Right ventricle myocardium superior (tissue), 1 donor: ENCODE measurements around the gene SYNJ2. TPM values are rescaled to one million over a fixed set of nuclear protein-coding genes. Genes with fewer than 3 reads are reported as not detected.

Source experiments
- ATAC-seq: fragments of 200-7000 bp; cut with Tn5 transposase; one replicate; pipeline ENCODE4 v1.9.1; 2020; ENCODE audit warnings: mild to moderate bottlenecking; ENCODE audit not compliant: poor library complexity
- DNase-seq: peaks from one replicate; pipeline ENCODE4 v3.0.0-alpha.2; 2020
- intact Hi-C: fragments of 100-400 bp; cut with DNase I; formaldehyde crosslinking; loops from one replicate; pipeline ENCODE4 v1.11.2; 2022
- total RNA-seq: library from RNA; stranded (reverse); fragmentation: NEBNext Ultra II Directional; extraction: Animal tissue kit (Norgen Biotek cat#: 25700); gene quantifications from one replicate; pipeline ENCODE4 v1.2.1, GENCODE V29; 2021
- donor health status: DM: no; HTN: yes; CAD: no; lungs with severe emphysema.

SYNJ2 gene
- total RNA-seq, 1 donor from 2014 or later: 14.0 TPM

DNA sequence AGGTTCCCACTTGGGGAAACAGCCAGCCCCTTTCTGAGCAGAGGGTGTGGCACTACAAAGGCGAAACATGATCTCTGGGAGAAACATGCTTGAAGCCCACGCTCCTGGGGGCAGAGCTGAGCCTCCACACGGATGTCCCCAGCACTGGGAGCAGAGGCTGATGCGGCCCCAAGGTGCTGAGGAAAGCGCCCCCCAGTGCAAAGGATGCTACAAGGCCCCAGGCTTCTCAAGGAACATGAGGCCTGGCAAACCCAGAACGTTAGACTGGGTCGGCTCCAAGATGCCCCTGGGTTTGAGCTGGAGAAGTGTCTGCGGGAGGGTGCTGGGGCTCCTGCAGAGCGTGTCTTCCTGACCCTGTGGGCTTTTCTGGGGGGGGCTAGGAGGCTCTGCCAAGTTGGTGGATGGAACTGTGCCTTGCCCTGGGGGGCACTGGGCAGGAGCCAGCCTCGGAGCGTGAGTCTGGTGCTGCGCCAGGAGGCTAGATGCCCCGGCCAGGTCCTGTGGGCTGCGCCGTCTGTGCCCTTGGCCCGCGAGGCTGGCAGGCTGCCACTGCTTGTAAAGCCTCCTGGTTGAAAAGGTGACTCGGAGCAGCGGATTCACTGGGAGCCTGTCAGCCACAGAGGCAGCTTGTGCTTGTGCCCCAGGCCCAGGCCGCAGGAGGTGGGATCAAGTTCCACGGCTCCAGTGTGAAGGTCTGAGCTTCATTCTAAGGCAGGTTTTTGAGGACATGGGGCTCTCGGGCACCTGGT lies 8.1 kb downstream of the SYNJ2 start:
- peak; percentile 90 for ATAC-seq
- peak; percentile 88 for DNase-seq
- intact Hi-C loops: no loop called here

DNA sequence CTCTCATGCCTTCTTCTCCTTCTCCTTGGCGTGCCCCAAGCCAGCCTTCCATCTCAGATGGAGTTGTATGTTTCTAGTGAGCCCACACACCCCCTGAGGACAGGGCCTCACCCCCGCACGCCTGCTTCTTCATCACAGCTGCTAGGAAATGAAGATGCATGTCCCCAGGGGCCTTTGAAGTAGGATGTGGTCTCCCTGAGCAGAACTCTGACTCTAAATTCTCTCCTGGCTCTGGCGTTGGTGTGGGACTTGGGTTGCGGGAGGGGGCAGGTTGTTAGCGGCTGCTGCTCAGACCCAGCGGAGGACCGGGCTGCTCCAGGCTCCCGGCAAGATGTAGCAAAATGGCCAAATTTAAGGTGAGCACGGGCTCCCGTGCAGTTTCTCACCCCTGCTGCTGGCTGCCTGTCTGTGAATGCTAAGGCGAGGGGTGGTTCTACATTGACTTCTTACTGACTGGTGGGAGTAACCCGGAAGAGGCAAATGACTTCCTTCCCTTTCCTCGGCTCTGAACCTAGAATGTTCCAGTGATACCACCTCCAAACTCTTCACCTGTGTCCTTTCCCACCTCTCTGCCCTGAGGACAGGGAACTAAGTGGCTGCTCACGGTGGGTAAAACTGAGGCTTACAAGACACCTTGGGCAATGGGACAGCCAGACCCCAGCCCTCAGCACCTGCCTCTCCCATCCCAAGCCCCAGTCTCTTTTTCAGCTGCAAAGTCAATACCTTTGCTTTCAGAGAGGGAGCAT lies 8.8 kb downstream of the SYNJ2 start:
- intact Hi-C loops: no loop called here
- ATAC-seq (peak; percentile 15), DNase-seq (no peak)

DNA sequence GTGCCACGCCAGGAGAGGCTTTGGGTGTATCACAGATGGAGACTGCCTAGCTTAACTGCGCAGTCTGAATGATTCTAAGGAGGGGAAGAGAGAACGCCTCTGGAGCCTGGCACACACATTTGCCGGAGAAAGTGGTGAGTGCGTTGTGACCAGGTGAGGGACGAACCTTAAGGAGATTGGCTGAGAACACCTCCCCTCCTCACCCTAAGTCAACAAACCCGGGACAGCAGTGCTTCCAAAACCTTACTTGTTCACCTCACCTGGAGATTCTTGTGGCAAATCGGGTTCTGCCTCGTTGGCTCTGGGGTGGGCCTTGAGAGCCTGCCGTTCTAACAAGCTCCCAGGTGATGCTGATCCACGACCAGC lies 9.4 kb downstream of the SYNJ2 start:
- DNase-seq (no peak), ATAC-seq (no peak)
- intact Hi-C loops: no loop called here

DNA sequence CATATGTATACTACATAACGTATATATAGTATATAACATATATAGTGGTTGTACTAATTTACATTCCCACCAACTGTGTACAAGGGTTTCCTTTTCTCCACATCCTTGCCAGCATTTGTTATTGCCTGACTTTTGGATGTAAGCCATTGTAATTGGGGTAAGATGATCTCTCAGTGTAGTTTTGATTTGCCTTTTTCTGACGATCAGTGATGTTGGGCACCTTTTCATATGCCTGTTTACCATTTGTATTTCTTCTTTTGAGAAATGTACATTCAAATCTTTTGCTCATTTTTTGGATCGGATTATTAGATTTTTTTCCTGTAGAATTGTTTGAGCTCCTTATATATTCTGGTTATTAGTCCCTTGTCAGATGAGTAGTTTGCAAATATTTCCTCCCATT lies 11.4 kb downstream of the SYNJ2 start:
- ATAC-seq (no peak), DNase-seq (no peak)
- intact Hi-C loops: no loop called here

DNA sequence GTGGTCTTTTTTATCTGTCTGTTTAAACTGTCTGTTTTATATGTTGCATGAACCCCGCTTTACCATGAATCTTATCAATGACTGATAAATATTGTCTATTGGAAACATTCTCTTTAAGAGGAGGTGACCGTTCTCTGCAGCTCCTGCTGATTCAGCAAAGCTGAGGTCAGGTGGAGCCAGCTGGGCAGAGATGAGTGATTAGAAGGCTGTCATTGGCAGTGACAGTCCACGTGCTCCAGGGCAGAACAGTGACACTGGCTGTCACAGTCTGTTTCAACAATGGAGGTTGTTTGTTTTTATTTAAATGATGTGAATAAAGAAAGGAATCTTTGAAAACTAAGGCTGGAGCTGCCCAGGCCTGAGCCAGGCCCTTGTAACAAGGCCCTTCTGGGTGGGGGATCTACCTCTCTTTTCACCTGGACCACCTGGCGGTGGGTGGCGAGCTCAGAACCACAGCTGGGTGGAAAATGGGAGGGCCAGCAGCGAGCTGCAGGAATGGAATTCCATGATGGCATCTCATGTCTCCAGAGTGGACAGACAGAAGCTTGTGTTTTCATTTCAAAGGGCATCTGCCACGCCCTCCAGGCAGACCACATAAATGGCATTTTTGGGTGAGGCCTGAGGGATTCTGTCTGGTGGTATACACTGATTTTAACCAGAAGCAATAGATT lies 12.6 kb downstream of the SYNJ2 start:
- no peak for ATAC-seq
- DNase-seq: no peak
- intact Hi-C loops: no loop called here

DNA sequence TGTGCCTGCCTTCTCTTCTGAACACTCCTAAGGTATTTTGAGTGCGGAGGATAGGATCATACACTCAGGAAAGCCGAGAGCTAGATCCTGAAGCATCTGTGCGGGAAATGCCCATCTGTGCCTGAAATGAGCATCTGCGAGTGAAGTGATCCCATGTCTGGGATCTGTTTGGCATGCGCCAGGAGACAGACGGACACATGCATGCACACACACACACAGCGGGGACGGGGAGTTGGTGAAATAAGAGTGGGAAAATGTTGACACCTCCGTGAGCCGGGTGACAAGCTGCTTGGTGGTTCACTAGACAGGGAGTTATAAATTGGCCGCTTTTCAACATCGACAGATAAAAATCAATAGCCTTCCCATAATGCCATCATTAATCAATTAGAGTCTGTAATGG lies 13.8 kb downstream of the SYNJ2 start:
- no peak for DNase-seq
- ATAC-seq: no peak
- intact Hi-C loops: no loop called here

DNA sequence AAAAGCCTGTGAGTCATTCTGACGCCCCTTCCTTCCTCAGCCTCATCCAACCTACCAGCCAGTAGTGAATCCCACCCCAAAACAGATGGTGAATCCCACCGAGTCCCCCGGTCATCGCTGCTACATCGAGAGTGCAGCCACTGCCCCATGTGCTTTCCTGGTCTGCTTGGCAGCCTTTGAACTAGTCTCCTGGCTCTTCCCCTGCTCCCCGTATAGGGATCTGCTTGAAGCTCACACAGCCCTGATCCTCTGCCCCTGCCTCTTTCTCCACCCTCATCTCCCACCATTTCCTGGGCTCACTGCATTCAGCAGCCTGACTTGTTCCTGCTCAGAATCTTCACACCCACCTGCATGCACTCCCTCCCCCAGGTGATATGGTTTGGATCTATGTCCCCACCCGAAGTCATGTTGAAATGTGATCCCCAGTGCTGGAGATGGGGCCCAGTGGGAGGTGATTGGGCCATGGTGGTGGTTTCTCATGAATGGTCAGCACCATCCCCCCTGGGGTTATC lies 14.6 kb downstream of the SYNJ2 start:
- intact Hi-C loops: no loop called here
- ATAC-seq: no peak
- DNase-seq: no peak

DNA sequence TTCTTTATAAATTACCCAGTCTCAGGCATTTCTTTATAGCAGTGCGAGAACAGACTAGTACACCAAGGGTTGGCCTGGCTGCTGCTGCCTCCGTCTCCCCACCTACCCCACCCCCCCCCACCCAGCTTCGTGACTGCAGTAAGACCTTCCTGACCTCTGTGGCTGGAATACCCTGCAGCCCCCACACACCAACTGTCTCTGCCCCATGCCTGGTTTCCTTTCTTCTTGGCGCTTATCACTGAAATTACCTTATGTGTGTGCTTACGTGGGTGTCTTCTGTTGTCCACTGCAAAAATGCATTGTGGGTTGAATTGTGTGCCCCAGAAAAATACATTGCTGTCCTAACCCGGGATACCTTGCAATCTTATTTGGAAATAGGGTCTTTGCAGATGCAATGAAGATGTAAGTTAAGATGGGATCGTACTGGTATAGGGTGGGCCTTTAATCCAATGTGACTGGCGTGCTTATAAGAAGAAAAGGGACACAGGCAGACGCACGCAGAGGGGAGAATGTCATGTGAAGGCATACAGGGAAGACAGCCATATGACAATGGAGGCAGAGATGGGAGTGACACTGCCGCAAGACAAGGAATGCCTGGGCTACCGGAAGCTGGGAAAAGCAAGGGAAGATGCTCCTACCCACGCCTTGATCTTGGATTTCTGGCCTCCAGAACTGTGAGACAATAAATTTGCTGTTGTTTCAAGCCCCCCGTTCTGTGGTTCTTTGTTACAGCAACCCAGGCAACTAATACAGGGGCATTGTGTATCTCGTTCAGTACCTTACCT lies 15.4 kb downstream of the SYNJ2 start:
- intact Hi-C loops: no loop called here
- DNase-seq (peak; percentile 4), ATAC-seq (no peak)

DNA sequence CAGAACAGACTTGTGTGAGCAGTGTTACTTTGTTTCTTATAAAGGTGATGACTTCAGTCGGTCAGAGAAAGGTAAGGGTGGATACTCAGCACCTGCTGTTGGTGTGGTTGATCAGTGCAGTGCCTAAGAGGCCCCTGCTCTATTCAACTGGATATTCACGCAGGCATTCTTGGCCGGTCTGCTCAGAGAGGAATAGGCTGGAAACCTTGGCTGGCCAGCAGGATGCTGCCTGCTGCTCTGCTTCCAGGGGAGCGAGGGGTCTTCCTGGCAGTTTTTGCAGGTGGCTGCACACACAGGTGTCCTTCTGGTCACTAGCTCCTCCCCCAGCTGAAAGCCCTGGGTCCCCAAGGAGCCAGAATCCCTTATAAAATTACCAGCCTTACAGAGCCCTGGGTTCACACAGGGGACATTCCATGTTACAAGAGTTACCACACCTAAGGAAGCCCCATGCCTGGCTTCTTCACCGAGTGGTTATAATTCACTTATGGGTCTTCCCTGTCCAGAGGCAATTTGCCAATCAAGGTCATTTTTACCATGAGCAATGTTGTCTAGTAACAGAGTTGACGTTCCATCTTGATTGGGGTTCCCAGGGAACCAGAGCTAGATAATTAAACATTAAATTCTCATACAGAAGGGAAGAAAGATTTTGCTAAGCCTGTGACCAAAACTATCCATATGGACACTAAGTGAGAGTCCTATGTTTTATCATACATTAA lies 16.4 kb downstream of the SYNJ2 start:
- intact Hi-C loops: no loop called here
- no peak for DNase-seq
- ATAC-seq: no peak

DNA sequence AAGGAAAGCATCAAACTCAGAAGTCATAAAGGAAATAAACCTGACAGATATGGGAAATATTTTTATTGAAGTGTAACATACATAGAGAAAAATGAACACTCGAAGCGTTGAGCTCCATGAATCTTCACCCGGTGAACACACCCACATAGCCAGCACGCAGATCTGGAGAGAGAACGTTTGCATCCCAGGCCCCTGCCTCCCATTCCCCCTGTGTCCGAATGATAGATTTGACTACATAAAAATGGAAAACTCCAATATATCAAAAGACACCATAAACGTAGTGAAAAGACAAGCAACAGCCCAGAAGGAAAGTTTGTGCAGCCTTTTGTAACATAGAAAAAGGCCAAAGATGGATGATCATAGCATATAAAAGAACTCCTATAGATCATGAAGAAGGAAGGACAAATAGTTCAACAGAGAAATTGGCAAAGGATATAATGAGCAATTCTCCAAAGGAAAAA lies 17.1 kb downstream of the SYNJ2 start:
- ATAC-seq (no peak), DNase-seq (no peak)
- intact Hi-C loops: no loop called here

DNA sequence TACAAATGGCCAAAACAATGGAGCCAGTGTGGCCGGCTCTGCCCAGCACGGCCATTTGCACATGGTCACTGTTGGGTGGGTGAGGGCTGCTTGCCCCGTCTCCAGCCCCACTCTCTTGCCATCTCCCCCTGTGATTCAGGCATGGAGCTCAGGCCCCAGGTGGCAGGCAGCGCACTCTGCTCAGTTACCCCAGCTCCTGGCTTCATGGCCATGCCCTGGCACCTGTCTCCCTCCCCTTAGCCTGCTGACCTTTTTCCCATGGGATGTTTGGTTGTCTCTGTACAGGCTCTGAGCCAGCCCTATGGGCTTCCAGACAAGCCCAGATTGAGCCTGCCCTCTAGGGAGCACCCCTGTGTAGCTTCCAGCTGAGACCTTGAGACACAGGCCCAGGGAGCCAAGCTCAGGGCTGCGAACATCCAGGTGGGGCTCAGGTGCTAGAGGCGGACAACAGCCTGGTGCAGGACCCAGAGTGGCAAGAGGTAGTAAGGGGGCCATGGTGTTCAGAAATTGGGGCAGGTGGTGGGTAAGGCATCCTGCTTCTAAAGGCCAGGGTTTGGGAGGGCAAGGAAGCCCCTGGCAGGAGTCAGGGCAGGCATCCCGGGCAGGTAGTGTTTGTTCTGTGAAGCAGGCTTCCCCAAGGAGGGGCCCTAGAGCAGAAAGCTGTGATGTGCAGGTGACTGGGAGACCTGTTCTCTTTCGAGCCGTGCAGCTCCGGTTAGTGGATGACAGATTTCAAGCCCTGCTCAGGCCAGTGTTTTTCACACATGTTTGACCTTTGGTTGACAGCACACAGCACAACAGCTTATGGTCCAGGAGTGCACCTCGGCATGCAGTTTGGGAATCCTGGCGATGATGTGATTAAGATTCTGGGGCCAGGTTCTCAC lies 17.7 kb downstream of the SYNJ2 start:
- intact Hi-C loops: no loop called here
- DNase-seq: peak; percentile 34
- ATAC-seq: peak; percentile 38

DNA sequence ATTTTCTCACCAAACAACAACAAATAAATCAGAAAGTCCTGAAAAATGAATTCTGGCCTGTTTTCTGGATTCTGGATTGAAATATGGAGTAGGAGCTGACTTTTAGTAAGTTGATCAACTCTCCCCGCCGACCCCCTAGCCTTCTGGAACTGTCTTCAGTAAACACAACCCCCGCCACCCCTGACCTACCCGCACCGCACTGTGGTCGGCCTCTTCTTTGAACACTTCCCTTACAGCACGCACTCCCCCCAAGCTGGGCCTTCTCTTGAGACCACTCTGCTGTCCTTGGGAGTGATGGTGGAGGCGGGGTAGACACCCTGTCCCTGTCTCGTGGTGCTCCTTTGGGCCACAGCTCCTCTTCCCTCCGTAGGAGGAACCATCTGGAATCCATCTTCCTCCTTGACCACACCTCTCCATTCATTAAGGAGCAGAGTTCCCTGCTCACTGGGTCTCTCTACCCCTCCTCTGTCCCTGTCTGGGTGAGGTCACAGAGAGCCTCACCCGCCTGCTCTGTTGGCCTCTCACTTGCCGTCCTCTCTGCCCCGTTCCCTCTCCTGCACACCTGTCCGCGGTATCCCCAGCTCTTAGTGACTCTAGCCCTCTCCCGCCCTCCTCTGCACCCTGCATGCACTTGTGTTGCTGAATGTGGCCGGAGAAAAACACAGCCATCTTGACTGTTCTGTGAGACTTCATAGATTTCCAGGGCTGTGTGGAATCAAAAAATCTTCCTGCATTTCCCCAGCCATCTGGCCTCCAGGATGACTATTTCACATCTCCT lies 19.1 kb downstream of the SYNJ2 start:
- ATAC-seq (no peak), DNase-seq (peak; percentile 43)

DNA sequence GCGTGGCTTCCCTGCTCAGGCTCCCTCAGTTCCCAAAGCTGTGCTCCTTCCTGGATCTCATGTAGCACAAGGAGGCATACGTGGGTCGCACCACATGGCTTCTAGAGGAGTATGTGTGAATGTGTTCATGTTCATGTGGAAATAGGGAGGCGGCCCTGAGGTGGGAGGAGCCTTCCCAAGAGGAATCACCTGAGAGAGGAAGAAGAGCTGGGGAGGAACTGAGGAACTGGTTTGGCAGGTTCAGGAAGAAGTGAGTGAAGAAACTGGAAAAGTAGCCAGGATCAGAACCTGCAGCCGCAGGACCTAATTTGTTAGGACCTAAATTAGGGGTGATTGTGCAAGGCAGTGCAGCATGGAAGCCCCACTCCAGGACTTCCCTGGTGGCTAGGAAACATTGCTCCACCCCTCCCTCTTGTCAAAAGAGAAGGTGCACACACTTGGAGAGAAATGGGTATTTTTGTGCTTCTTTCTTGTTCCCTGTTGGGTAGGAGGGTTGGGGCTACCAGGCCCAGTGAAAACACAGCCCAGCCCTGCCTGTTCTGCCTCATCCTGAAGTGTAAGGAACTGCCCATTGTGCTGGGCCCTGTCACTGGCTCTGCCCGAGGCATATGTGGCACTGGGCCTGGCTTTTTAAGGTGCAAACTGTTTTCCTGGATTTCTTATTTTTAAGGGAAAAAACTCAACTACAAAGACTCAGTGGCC lies 20.7 kb downstream of the SYNJ2 start:
- DNase-seq: peak; percentile 25
- no peak for ATAC-seq
- intact Hi-C loops: no loop called here

More for the DNA sequence above, 19.1 kb downstream of the SYNJ2 start:
- intact Hi-C loops: no loop called here

DNA sequence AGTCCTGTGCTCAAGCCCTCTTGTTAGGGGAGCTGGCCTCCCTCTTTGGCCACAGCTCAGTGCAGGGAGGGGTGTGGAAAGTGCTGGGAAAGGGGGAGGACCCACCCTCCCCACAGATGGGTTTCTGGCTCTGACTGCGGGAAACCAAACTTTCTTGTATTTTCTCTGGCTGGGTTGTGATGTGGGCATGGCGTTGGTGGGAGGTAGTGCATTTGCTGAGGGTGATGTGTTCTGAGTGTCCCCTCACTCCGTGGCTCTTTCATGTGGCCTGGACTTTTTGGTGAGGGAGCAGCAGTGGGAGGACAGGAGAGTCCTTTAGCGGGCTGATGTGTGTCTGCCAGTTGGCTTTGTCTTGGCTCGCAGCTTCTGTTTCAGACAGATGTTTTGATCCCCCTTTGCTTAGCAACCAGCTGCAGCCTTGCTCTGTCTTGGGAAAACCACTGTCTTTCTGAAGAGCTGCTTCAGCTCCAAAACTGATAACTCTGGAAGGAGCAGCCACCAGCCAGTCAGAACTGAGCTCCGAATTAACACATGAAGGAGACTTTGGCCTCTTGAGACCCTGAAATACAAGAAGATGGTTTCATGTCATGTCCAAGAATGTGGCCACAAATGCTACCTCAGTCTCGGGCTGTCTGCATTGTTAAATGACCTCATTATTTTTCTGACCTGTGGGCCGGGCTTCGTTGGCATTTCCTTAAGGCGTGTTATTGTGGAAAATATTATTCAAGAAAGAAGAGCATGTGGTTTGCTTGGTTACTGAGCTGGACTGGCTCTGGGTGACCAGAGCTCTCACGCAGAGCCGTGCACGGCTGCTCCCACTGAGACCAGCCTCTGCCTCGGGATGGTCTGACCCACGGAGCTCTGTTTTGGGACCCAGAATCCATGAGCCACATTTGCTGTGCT lies 21.5 kb downstream of the SYNJ2 start:
- DNase-seq (peak; percentile 67), ATAC-seq (peak; percentile 84)
- intact Hi-C loops: no loop called here
